ENCODE data around the gene ARL6IP5.

The ARL6IP5 gene

GRCh38 chr3:69126216-69126615 lies 41.5 kb downstream of the ARL6IP5 start:
- DNase-seq (ENCODE audit: low read depth), result no peak
- in situ Hi-C loops (cut with HindIII; ENCODE audit: low sequenced_read_pairs), result no loop called here
- no peak for TF ChIP-seq CTCF (IDR thresholded peaks at IDR 0.05; ENCODE audit: low read depth, low read length, missing control alignments)
- H3K4me3 ChIP-seq (ENCODE audit: low read depth, low read length), result no peak overlapping the region

- no peak for DNase-seq (ENCODE audit: low read depth)
- no peak overlapping the region for H3K4me3 ChIP-seq (ENCODE audit: low read depth, low read length)
- in situ Hi-C loops (cut with HindIII; ENCODE audit: low sequenced_read_pairs), result no loop called here
- TF ChIP-seq CTCF (IDR thresholded peaks at IDR 0.05; ENCODE audit: low read depth, low read length, missing control alignments), result no peak
Observed at GRCh38 chr3:69126999-69127398, 42.3 kb downstream of the ARL6IP5 start.

GRCh38 chr3:69128509-69128908 lies 43.8 kb downstream of the ARL6IP5 start:
- DNase-seq (ENCODE audit: low read depth), result no peak
- no peak for TF ChIP-seq CTCF (IDR thresholded peaks at IDR 0.05; ENCODE audit: low read depth, low read length, missing control alignments)
- in situ Hi-C loops (cut with HindIII; ENCODE audit: low sequenced_read_pairs), result no loop called here

GRCh38 chr3:69129531-69129930 lies 44.8 kb downstream of the ARL6IP5 start:
- in situ Hi-C loops (cut with HindIII; ENCODE audit: low sequenced_read_pairs), result no loop called here
- no peak for TF ChIP-seq CTCF (IDR thresholded peaks at IDR 0.05; ENCODE audit: low read depth, low read length, missing control alignments)
- no peak for DNase-seq (ENCODE audit: low read depth)
- H3K4me3 ChIP-seq (ENCODE audit: low read depth, low read length), result no peak overlapping the region

More at GRCh38 chr3:69128509-69128908, 43.8 kb downstream of the ARL6IP5 start:
- H3K4me3 ChIP-seq (ENCODE audit: low read depth, low read length), result no peak overlapping the region

- no peak for DNase-seq (ENCODE audit: low read depth)
- in situ Hi-C loops (cut with HindIII; ENCODE audit: low sequenced_read_pairs), result no loop called here
- H3K4me3 ChIP-seq (ENCODE audit: low read depth, low read length), result no peak overlapping the region
- TF ChIP-seq CTCF (IDR thresholded peaks at IDR 0.05; ENCODE audit: low read depth, low read length, missing control alignments), result no peak
Observed at GRCh38 chr3:69130689-69131088, 46.0 kb downstream of the ARL6IP5 start.

- H3K4me3 ChIP-seq (ENCODE audit: low read depth, low read length), result no peak overlapping the region
- TF ChIP-seq CTCF (IDR thresholded peaks at IDR 0.05; ENCODE audit: low read depth, low read length, missing control alignments), result no peak
- DNase-seq (ENCODE audit: low read depth), result no peak
- in situ Hi-C loops (cut with HindIII; ENCODE audit: low sequenced_read_pairs), result no loop called here
Observed at GRCh38 chr3:69137005-69137404, 52.3 kb downstream of the ARL6IP5 start.

GRCh38 chr3:69137412-69137811 lies 52.7 kb downstream of the ARL6IP5 start:
- no peak overlapping the region for H3K4me3 ChIP-seq (ENCODE audit: low read depth, low read length)
- in situ Hi-C loops (cut with HindIII; ENCODE audit: low sequenced_read_pairs), result no loop called here
- no peak for TF ChIP-seq CTCF (IDR thresholded peaks at IDR 0.05; ENCODE audit: low read depth, low read length, missing control alignments)
- no peak for DNase-seq (ENCODE audit: low read depth)
